T1000 (cell line): ENCODE data around the gene INPP5D.
"Not testable (repeated sequence)": the region's sequence is repeated elsewhere in the genome, so short reads cannot be mapped to it uniquely, and the experiment has no call there.

Source experiments
- DNase-seq: peaks from one replicate; lab custom pipeline; 2025; ENCODE audit warnings: mixed read lengths; lab: John Stamatoyannopoulos, UW

INPP5D gene

DNA sequence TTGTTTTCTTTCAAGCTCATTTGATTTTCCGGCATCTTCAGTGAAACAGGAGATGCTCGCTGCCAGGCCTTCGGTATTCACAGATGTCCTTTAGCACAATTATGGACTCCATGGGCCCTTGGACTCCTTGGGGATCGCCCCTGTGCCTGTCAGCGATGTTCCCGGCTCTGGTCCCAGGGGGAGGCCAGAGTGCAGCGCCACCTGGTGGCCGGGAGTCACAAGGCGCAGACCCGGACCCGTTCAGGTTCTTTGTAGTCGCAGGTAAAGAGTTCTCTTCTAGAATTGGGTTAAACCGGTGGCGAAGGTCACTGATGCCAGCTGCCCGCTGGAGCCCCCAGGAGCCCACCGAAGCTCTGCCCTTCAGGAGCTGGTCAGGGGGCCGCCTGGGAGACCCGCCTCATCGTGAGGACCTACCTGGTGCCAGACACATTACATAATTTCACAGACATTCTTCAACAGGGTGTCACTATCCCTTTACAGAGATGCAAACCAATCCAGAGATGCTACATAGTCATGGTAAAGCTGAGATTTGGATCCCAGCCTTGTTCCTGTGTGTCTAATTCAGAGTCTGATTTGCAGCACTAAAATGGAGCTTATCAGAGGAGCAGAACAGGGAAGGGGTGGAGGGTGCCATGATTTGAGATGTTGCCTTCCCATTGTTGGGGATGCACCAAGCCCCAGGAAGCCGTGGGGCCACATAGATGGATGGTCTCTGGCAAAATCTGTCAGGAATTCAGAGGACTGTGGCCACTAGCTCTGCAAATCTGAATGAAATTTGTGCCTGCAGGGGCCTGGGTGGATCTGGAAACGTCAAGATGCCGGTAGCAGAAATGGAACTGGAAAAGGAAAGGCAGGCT lies 6.0 kb upstream of the INPP5D start:
- no peak for DNase-seq

DNA sequence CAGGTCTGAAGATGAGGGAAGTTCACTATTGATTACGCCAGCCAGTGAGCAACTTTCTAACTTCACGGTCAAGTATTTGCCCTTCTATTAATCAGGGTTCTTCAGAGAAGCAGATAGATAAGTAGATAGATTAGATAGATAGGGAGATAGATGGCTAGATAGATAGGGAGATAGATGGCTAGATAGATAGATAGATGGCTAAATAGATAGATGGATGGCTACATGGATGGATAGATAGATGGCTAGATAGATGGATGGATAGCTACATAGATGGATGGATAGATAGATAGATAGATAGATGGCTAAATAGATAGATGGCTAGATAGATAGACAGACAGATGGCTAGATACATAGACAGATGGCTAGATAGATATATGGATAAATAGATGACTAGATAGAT lies 4.8 kb upstream of the INPP5D start:
- DNase-seq = no peak

- DNase-seq = no peak
These were observed 3.1 kb upstream of the INPP5D start for GRCh38 chr2:233056961-233057605.

GRCh38 chr2:233058717-233059546 lies 1.2 kb upstream of the INPP5D start:
- DNase-seq = no peak

GRCh38 chr2:233059547-233059796 lies 670 bp upstream of the INPP5D start:
- no peak for DNase-seq

DNA sequence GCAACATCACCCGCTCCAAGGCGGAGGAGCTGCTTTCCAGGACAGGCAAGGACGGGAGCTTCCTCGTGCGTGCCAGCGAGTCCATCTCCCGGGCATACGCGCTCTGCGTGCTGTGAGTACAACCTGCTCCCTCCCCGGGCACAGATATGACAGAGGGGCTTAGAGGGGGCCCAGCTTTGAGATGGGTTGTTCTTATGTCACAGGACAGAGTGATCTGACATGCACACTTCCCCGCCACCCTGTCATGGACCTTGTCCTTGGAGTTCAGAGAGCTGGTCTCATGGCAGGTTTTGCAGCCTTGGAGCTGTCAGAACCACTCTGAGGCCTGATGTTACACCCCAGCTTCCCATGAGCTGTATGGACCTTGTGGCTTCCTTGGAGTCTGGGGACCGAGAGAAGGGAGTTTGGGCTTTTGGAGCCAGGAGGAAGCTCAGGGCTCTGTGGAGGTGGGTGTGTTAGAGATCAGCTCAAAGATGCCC lies 398 bp downstream of the INPP5D start:
- DNase-seq = no peak

DNA sequence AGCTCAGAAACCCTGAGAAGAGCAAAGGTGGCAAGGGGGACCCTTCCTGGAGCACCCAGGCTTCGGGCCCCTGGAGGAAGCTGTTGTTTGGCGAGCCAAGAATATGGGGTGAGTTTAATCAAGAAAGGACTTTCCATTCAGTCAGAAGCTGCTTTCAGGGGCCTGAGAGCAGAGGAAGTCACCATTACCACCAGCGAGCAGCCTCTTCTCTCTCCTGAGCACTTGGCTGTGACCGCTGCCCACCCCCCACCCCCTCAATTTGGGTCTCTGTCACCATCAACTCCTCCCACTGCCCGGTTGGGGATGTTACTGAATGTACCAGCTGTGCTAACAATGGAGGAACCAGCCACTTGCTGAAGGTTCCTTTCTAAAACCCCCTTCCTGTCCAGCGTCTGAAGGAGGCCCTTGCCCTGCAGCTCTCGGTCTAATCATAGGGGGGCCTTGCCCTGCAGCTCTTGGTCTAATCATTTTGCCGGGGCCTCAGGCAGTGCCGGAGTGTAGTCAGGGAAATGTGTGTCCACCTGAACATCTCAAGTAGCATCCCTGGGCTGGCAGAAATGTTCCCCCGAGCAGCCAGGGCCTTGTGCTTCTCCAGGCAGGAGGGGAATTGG lies 943 bp downstream of the INPP5D start:
- DNase-seq = no peak

- no peak for DNase-seq
These were observed 1.7 kb downstream of the INPP5D start for GRCh38 chr2:233061591-233062450.

DNA sequence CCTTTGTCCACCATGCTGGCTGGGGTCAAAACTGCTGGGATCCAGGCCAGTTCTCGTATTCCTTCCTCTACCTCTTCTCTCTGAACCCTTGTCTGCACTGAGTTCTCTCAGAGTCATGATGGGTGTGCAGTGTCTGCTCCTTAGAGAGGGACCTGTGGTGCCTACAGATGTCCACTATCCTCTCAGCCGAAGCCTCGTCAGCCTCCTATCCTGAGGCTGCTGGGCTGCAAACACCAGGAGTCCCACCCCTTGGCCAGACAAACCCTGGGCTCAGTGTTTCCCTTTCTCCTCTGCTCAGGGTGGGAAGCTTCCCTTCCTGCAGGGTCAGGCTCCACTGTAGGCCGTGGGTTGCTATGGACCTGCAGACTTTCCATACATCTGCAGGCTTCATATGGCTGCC lies 2.3 kb downstream of the INPP5D start:
- no peak for DNase-seq

- DNase-seq = no peak
These were observed 2.8 kb downstream of the INPP5D start for GRCh38 chr2:233062946-233063268.

DNA sequence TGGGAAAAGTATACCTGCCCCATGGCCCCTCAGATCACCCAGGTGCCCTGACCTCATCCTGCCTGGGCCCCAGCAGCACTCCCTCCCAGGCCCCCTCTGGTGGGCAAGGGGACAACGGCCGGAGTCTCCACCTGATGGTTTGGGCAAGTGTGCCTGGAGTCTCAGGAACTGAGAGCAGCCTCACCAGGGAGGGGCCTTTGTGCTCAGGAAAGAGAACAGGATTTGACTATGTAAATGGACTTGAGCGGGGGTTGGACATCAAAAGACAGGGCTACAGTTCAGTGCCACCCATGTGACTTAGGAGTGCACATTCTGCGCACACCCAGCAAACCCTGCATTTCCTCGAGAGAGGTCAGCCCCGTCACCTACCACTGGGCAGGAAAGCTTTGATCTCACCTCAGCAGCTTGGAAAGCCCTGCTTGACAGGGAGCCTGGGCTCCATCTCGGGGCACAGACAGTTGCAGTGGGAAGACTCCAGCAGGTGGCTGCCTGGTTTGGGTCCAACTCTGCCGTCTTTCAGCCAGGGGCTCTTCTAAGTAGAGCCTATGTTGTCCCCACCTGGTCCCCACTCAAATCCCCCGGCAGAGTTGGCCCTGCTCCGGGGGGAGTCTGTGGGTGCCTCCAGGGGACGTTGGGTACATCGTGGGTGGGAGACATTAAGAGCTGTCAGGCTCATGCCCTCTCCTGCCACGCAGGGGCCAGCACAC lies 3.3 kb downstream of the INPP5D start:
- DNase-seq = no peak

DNA sequence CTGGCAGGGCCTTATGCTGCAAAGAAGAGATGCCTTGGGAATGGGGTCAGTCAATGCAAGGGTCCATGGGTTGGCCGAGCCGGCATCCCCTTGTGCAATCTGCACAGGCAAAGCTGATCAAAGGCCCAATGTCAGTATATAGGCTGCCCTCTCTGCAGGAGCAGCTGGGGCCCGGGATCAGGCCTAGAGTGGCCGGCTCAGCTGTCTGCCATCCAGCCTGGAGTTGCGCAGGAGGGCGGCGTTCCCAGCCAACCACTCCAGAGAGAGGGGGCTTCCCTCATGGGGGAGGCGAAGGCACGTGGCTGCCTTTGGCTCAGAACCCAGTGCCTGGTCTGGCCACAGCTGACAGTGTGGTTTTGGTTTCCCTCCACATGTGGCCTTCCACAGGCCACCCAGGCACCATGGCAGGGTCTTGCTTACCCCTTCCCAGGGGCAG lies 3.9 kb downstream of the INPP5D start:
- no peak for DNase-seq

- DNase-seq = no peak
These were observed 4.5 kb downstream of the INPP5D start for GRCh38 chr2:233064530-233065199.

GRCh38 chr2:233065200-233065589 lies 5.1 kb downstream of the INPP5D start:
- DNase-seq = not testable (repeated sequence)

DNA sequence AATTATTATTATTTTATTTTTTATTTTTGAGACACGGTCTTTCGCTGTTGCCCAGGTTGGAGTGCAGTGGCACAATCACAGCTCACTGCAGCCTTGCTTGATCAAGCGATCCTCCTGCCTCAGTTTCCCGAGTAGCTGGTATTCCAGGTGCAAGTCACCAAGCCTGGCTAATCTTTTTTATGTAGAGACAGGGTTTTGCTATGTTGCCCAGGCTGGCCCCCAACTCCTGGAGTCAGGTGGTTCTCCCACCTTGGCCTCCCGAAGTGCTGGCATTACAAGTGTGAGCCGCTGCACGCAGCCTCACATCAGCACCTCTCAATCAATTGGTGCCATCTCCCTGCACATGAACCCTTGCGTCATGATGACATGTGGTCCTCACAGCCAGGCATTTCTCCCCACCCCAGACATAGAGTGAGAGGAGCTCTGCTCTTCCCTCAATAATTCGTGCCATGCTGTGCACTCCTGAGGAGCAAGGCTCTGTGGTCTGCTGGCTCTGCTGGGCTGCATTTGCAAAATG lies 5.9 kb downstream of the INPP5D start:
- no peak for DNase-seq

DNA sequence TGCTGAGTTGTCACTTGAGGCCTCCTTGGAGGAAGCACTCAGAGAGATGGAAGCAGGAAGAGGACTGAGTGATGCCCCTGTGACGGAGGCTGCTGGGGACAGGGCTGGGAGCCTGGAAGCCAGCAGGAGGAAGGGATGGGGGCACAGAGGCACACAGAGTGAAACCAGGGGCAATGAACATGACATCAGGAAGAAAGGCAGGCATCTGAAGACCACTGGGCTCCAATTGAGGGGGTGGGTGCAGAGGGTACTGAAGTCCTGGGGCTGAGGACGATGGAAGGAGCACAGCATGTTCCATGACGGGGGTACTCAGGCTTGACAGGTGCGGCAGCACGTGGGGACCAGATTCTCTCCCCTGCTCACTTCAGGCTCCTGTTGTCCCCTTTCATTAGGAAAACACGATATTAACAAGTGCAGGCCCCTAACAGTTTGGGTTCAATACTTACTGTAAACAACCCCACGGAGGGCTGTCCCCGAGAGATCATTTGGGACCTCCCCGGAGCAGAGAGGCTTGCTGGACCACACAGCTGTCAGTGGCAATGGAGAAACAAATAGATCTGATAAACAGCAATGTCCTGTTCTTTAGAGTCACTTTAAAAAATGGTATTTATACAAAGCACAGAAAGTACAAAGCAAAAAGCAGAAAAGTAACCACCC lies 8.7 kb downstream of the INPP5D start:
- DNase-seq = no peak

GRCh38 chr2:233072838-233073237 lies 12.7 kb downstream of the INPP5D start:
- DNase-seq = no peak

GRCh38 chr2:233074106-233074505 lies 14.0 kb downstream of the INPP5D start:
- DNase-seq = no peak

DNA sequence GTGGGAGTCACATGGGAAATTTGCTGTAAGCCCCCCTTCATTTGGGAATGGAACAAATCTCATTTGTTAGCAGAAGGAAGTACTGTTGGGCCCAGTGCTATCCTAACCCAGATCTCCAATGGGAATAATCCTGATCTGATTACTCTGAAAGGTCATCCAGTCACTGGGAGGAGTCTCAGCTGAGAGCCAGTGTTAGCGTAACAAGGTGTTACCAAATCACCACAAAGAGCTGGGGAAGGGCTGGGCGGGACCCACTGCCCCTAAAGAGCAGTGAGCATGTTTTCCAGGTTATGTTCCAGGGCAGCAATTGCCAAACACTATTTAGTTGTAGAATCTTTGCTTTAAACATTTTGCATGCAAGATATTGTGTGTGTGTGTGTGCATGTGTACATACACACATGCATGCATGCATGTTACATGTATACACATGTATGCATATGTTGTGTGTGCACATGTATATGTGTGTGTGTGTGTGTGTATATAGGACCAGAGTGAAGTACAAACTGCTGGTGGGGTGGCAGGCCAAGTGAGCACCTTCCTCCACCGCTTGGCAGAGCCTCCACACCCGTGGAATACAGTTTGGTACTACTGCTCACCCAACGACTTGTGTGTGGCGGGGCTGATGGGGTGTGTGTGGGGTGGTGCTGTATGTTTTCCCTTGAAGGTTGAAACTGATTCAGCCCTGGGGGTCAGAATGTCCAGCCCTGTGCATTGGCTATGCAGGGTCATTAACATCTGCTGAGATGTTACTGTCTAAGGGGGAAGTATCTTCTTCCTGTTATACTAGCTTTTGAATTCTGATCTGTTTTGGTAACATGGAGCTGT lies 15.2 kb downstream of the INPP5D start:
- no peak for DNase-seq
